RPMI7951 (cell line): ENCODE measurements around the gene LAIR2. TPM values are rescaled to one million over a fixed set of nuclear protein-coding genes. Genes with fewer than 3 reads are reported as not detected.
"Not testable (repeated sequence)": the region's sequence is repeated elsewhere in the genome, so short reads cannot be mapped to it uniquely, and the experiment has no call there.

Experiments
- DNase-seq: peaks from one replicate; pipeline ENCODE4 v3.0.0-alpha.2; 2012; ENCODE audit warnings: low read depth
- total RNA-seq: library from RNA; depleted of rRNA; stranded (reverse); fragments of >200 nt; shearing (Covaris generic); gene quantifications from 2 replicates; pipeline ENCODE4 v1.2.3, GENCODE V29; 2014

Gene LAIR2
- total RNA-seq, 1 experiment from 2014 or later: not detected

DNA sequence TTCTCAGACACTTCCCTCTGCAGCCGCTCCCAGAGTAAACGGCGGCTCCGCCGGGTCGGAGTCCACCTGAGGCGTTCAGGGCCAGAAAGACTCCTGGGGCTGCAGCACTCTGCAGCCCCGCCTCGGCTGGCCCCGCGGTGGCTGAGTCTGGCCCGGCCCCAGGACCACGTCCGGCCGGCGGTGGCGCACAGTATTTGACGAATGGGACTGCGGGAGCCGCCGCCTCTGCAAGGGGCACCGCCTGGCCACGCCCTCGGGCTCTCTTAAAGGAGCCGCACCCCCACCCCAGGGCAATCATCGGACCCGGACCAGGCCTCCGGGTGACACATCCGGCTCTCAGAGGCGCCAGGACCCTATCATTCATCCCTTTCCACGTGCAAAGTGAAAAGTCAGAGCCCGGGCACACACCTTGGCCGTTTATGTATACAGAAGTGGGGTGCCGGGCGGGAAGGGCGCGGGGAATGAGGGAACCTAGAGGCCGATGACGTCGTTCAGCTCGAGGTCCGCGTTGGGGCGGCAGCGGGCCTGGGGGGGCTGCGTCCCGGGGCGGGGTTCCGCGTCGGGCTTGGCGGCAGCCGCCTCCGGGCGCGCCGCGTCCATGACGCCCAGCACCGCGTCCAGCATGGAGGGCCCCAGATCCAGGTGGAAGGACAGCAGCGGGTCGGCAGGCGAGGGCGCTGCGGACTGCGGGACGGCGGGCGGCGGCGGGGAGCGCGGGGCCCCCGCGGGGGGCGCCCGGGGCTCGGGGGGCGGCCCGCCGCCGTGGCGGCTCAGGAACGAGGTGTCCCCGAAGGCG lies 37.8 kb upstream of the LAIR2 start:
- peak; percentile 90 for DNase-seq

- no peak for DNase-seq
Observed at GRCh38 chr19:54465426-54466109, 37.1 kb upstream of the LAIR2 start.

GRCh38 chr19:54466110-54466480 lies 36.5 kb upstream of the LAIR2 start:
- DNase-seq: not testable (repeated sequence)

DNA sequence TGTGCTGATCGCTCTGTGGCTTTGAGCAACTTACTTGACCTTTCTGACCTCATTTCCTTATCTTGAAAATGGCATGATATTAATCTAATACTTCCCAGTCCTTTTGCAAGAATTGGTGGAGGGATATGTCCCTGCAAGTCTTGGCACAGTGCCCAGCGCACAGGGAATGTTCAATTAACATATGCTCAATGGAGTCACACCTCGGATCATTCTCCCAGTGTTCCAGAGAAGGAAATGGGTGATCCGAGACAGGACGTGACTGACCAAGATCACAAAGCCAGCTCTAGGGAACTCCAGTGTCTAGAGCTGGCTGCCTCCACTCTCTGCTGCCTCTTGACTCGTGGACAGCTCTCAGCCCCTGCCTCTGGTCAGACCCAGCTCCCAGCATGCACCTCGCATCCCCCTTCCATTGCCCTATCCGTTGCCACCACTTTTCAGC lies 33.1 kb upstream of the LAIR2 start:
- no peak for DNase-seq

- no peak for DNase-seq
Observed at GRCh38 chr19:54470276-54470887, 32.2 kb upstream of the LAIR2 start.

GRCh38 chr19:54470991-54471782 lies 31.4 kb upstream of the LAIR2 start:
- peak; percentile 28 for DNase-seq

GRCh38 chr19:54473071-54473891 lies 29.4 kb upstream of the LAIR2 start, which contains the start of gene CDC42EP5:
CDC42EP5 (minus strand) TSS chr19:54473296; CDS start chr19:54465547, 7,749 bp downstream.
- peak; percentile 71 for DNase-seq

DNA sequence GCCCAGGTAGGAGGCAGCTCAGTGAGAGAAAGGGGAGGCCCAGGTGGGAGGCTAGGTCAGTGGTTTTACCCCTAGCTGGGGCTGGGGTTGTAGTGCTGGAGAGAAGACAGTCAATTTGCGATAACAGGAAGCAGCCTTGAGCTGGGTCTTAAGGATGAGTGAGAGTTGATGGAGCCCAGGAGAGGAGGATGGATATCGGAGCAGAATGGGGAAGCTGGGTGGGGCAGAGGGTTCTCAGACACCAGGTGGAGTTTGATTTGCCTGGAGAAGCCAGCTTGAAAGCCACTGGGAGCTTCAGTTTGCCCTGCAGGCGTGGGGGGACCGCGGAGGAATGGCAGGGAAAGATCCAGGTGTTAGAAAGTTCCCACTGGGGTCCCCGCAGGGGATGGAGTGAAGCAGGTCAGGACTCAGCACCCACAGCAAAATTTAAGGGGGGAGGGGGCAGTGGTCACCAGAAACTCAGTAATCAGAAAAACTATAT lies 28.7 kb upstream of the LAIR2 start:
- no peak for DNase-seq

GRCh38 chr19:54475706-54476105 lies 26.9 kb upstream of the LAIR2 start:
- no peak for DNase-seq

DNA sequence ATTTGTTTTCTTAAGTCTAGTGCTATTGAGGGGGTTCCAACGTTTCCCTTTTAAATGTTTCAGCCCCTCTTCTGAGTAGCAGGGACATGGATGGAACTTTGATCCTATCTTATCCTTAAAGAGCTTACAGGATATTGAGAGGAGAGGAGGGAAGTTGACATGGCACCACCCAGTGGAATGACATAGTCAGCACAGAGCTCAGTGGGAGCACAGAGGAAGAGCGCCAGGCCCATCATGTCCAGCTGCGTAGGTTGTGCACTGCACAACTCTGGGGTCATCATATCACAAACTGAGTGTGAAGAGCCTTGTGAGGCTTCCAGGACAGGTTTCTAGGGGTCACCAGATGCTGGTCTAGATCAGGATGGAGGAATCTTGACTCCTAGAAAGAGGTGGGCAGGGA lies 25.0 kb upstream of the LAIR2 start:
- DNase-seq: no peak

GRCh38 chr19:54478677-54479266 lies 23.9 kb upstream of the LAIR2 start:
- peak; percentile 42 for DNase-seq

DNA sequence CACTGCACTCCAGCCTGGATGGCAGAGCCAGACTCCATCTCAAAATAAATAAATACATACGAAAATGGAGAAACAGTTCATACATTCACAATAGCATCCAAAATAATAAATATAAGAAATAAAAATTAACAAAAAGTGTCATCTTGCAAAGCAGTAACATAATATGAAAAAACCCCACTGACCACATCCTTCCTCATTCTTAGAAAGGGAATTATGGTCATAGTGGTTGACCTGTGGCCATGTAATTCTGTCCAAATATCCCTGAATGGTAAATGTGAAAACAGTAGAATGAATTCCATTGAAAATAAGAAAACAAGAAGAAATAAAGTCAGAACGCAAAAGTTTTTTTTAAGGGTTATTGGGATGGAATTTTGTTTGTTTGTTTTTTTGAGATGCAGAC lies 22.6 kb upstream of the LAIR2 start:
- no peak for DNase-seq

- DNase-seq: peak; percentile 43
Observed at GRCh38 chr19:54481326-54481930, 21.2 kb upstream of the LAIR2 start.

DNA sequence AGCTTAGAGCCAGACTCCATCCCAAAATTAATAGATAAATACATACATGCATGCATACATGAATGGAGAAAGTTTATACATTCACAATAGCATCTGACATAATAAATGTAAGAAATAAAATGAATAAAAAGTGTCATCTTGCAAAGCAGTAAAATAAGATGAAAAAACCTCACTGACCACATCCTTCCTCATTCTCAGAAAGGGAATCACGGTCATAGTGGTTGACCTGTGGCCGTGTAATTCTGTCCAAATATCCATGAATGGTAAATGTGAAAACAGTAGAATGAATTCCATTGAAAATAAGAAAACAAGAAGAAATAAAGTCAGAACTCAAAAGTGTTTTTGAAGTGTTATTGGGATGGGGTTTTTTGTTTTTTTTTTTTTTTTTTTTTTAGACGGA lies 19.7 kb upstream of the LAIR2 start:
- DNase-seq: no peak

DNA sequence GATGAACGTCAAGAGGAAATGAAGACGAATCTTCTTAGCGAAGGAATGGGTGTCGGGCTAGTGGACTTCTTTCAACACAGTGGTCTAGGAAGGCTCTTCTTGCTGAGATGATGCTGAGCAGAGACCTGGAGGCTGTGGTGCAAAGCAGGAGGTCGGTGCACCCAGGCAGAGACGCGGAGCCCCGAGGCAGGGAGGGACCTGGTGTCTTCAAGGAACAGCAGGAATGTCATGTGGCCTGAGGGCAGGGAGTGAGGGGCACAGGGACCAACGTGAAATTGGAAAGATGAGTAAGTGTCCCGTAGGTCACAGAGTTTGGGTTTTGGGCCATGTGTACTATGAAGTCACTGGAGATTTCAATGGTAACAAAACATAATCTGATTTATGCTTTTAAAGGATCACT lies 18.2 kb upstream of the LAIR2 start:
- DNase-seq: no peak

DNA sequence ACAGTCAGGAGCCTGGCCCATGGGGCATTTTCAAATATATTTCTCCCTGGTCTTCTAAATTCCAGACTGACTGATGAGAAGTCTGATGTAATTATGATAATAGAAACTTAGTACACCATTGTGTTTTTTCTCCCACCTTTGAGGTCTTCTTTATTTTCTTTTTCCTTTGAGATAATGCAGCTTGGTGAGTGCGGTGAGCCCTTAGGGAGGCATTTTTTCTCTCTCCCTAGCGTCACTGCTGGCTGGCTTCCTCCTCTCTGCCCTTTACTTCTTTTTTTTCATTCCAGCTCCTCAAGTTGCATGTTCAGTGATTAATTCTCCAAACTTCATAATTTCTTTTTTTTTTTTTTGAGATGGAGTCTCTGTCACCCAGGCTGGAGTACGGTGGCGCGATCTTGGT lies 16.8 kb upstream of the LAIR2 start:
- DNase-seq: no peak

DNA sequence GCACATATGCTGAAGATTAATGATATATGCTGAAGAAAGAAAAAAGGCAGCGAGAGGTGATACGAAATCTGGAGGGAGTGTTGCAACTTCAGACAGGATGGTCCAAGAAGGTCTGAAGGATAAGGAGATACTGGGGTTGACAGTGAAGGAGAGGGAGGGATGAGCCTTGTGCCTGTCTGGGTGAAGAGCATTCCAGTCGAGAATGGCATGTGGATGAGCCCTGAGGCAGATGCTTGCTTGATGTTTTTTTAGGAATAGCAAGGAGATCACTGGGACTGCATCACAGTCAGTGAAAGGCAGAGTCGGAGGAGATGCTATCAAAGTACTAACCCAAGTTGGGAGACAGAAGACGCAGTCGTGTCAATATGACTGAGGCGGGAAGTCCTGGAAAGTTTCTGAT lies 13.3 kb upstream of the LAIR2 start:
- no peak for DNase-seq

DNA sequence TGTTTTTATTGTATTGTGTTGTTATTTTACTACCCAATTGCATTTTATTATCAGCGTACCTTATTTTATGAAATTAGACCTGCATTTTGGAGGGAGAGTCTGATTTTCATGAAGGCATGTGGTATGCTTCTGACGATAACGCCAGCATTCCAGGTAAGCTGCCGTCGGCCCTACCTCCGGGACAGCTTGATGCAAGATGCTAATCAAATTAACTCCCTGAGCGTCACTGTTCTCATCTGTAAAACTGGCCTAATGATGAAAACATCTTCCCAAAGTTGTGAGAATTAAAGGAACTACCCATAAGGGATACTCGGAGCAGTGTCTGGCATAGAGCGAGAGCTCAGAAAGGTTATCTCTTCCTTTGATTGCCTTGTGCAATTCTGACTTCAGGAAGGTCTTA lies 12.9 kb upstream of the LAIR2 start:
- DNase-seq: no peak

GRCh38 chr19:54492568-54492967 lies 10.1 kb upstream of the LAIR2 start:
- DNase-seq: no peak

DNA sequence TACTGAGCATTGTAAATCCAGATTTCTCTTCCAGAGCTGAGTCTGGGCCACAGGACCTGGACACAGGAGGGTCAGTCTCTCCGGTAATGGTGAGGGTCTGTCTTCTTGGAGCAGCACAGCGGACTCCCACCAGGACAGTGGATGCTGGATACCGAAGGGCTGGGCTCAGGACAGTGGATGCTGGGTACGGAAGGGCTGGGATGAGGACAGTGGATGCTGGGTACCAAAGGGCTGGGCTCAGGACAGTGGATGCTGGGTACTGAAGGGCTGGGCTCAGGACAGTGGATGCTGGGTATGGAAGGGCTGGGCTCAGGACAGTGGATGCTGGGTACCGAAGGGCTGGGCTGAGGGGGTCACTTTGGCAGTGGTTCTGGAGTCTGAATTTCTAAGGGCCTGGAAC lies 9.6 kb upstream of the LAIR2 start:
- DNase-seq: not testable (repeated sequence)
